Hepatic stellate cell (primary cell): ENCODE data around the gene DENND2A.
"Not testable (repeated sequence)": the region's sequence is repeated elsewhere in the genome, so short reads cannot be mapped to it uniquely, and the experiment has no call there.

Experiments
- DNase-seq: peaks from one replicate; pipeline ENCODE4 v3.0.0; 2011; ENCODE audit warnings: low spot score

The DENND2A gene

GRCh38 chr7:140544388-140544826 lies 96.2 kb downstream of the DENND2A start:
- DNase-seq, result no peak

- peak; percentile 55 for DNase-seq
Measured at GRCh38 chr7:140542228-140542603, 98.4 kb downstream of the DENND2A start.

DNA sequence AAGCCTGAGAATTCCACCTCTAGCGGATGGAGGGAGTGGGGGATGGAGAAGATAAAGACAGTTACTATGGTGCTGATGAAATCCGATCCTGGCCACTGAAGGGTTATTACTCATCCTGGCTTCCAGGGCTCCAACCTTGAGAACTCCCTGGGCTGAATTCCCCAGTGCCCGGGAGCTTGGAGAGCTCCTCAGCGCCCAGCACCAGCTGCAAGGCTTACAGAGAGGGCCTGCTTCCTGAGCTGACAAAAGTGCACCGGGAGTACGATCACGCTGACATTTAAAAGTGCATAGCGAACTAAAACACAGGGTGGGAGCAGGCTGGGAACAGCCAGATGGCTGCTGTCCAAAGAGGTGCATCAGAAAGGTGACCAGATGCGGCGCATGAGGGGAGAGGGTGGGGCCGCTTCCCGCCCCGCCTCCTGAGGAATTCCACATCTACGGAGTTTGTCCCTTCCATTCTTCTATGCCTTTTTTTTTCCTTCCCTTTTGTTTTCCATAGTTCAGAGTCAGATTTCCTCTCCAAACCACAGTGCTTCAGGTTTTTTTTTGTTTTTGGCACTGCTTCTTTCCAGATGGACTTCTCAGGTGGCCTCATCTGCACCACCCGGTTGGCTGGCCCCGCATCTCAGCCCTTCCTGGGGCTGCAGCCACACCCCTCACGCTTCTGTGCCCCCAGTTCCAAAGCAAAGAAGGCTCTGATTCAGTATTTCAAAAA lies 98.9 kb downstream of the DENND2A start:
- DNase-seq, result peak; percentile 91

DNA sequence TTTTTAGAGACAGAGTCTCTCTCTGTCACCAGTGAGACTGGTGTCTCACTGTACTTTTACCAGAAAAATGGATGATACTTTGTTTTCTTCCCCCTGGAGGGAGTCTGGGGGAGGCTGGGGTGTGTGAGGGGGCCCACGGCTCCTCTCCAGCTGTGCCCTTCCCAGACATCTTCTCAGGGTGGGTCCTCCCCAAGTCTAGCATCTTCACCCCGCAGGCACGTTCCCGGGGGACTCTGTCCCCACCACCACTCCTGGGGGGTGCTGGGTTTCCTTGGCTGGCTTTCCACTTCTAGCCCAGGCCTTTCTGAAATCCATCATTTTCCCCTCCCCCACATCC lies 99.5 kb downstream of the DENND2A start:
- DNase-seq, result no peak

DNA sequence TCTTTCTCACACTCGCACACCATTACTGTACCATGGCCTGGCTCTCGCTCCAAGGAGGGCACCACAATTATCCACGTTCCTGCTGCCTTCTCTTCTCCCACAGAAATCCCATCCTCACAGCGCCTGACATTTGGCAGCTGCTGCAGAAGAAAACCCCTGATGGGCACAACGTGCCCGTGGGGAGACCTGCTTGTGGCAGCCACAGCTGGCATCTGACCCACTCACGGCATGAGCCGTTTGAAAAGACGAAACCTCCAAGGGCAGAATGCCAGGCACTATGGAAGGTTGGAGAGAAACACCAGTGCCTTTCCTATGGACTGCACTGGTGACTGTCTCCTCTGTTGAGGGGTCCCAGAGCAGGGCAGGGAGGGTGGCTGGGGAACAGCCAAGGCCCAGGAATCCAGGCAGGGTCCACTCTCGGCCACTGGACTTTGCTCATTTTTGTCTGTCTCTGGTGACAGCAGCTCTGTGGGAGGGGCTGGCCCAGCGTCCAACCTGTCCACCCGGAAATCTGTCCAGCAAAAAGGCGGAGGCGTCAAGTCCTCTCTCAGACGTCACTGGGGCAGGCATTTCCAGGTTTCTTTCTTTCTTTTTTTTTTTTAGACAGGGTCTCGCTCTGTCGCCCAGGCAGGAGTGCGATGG lies 100.4 kb downstream of the DENND2A start:
- DNase-seq, result no peak

DNA sequence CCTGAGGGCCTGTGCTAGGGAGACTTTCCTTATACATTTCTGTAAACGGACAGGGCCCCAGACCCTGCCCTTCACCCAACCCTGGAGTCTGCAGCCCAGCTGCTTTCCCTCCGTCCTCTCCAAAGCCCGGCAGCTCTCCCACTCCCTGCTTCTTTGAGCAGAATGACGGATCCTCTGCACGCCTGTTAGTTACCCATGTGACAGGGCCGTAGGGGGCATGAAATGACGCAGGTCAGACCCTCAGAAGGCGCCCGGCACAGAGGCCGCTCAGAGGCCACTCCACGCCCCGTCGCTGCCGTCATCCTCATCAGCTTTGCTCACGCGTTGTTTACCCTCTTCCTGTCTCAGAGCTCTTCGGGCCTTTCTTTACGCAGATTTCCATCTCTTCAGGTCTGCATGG lies 101.2 kb downstream of the DENND2A start:
- DNase-seq, result no peak

DNA sequence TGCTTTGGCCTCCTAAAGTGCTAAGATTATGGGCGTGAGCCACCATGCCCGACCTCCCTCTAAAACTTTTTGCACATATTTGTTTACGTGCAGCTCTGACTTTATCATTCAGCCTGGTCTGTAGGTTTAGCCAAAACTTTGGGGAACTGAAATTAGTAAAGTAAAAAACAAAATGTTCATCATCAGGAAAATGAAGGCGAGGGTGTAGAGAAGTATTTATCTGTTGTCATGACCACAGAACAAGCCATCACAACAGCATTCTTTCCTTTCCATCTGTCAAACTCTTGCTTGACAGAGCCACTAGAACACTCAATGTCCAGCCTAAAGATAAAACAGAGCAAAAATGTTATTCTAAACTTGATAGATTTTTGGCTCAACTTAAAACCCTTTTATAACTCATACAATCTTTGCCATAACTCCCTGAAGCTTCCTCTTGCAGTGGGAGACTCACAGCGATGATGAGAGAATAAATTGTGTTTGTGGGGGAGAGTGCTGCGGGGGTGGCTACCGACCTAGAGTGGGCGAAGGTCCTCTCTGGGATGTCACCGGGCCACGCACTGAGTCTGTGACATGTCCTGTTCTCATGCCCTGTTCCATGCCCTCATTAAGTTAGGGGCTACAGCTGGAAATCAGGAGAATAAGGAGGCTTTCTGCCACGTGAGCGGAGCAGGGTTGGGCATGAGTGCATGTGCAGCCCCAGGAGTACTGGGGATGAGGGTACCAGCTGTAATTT lies 102.7 kb downstream of the DENND2A start:
- DNase-seq, result no peak

DNA sequence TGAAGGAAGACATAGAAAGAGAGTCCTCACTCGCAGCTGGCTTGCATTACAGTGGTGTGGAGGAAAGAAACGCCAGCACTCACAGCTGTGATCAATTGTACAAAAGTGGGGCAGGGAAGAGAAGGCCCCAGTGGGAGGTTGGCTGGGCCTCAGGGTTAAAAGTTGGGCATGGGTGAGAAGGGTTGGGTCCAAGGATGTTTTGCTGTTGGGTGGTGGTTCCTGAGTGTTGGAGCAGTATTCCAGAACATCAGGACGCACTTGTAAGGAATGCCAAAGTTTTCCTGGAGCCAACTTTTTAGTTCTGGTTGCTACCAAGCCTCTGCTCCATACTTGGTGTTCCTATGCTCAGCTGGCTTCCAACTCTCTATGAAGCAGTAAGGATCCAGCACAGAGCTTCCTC lies 105.9 kb downstream of the DENND2A start:
- no peak for DNase-seq

DNA sequence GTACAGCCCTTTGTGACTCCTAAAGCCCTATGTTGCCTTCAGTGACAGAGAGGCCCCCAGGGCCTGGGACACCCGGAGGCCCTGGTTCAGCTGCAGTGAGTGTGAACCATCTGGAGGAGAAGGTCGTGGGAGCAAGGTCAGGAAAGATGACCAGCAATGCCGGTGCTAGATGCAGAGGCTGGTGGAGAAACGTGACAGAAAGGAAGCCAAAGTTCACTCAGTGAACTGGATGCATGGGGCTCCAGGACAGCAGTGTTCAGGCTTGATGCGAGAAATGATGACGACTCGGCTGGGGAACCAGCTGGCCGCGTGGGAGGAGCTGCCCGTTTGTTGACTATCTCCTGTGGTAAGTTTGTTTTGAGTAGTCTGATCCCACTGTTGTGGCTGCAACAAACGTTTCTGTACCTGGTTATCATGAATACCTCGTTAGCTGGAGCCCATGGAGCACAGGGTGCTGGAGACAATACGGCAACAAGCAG lies 107.2 kb downstream of the DENND2A start:
- DNase-seq, result no peak

- not testable (repeated sequence) for DNase-seq
Measured at GRCh38 chr7:140529428-140529827, 111.2 kb downstream of the DENND2A start.

- DNase-seq, result no peak
Measured at GRCh38 chr7:140526787-140527664, 113.6 kb downstream of the DENND2A start.

- DNase-seq, result no peak
Measured at GRCh38 chr7:140526214-140526613, 114.4 kb downstream of the DENND2A start.

DNA sequence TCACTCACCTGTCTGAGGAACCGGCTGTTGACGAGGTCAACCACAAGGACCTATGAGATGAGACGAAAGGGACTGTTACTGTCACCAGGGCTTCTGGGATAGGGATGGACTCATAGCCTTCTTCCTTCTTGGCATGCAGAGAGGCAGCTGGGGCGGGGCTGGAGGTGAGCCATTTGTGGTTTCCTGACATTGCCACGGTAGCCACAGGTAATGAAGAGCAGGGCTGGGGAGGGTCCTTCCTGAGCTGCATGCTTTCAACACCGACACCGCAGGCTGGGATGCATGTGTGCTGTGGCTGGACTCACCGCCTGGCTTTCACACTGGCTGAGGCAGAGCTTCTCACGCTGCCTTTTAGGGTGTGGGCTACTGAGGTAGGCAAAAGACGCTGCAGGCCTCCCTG lies 114.9 kb downstream of the DENND2A start:
- no peak for DNase-seq

GRCh38 chr7:140521421-140521820 lies 119.2 kb downstream of the DENND2A start:
- DNase-seq, result no peak

- DNase-seq, result no peak
Measured at GRCh38 chr7:140519007-140519399, 121.6 kb downstream of the DENND2A start.

- no peak for DNase-seq
Measured at GRCh38 chr7:140518370-140519006, 122.1 kb downstream of the DENND2A start.

DNA sequence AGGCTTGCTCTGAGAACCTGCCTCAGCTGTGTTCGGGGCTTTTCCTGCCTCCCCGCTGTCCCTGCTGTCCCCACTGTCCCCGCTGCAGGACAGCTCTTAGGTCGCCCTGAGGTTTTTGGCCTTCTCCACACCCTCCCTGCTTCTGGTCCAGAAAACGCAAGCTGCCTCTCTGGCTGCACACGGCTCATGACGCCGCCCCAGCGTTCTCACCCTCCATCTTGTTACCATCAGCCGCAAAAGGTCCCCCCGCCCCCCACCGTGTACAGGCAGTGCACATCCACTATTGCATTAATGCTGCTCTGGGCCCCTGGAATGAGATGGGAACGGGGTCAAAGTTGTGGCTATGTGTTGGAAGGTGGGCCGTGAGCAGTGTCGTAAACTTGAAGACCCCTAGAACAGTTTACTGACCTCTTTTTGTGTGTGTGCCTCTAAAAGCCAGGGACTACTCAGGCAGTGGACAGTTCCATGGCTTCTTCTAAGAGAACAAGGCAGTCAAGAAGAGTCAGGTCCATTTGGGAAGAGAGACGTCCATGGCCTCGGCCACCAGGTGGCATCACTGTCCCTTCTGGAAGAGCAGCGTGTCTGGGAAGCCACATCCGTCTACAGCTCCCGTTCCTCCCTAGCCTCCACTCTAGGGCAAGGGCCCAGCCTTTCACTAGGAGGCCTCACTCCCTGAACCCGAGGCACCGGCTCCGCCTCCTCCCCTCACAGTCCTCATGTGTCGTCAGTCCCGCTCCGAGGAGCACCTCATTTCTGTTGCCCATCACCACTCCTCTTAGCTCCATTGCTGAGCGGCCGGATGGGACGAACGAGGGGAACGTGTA lies 122.9 kb downstream of the DENND2A start:
- peak; percentile 92 for DNase-seq

- DNase-seq, result no peak
Measured at GRCh38 chr7:140512317-140513000, 128.2 kb downstream of the DENND2A start.

DNA sequence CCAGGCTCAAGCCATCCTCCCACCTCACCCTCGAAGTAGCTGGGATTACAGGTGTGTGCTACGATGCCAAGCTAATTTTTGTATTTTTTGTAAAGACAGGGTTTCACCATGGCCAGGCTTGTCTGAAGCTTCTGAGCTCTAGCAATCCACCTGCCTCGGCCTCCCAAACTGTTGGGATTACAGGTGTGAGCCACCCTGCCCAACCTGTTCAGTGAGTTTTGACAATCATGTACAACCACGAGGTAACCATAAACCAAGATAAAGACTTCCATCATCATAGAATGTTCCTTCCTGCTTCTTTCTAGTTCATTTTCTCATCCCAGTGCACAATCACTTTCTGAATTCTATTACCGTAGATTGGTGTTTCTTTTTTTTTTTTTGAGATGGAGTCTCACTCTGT lies 130.8 kb downstream of the DENND2A start:
- DNase-seq, result no peak

DNA sequence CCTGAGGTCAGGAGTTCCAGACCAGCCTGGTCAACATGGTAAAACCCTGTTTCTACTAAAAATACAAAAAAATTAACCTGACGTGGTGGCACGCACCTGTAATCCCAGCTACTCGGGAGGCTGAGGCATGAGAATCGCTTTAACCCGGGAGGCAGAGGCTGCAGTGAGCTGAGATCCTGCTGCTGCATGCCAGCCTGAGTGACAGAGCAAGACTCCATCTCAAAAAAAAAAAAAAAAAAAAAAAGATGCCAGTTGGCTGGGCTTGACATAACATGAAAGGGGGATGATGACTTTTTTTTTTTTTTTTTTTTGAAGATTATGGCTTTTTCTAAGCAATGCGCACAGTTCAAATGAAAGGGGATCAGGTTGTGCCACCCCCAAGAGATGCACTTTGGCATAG lies 133.1 kb downstream of the DENND2A start:
- not testable (repeated sequence) for DNase-seq
